Measurements from ENCODE around the gene AADAC.
"Not testable (repeated sequence)": the region's sequence is repeated elsewhere in the genome, so short reads cannot be mapped to it uniquely, and the experiment has no call there.

The AADAC gene

GRCh38 chr3:151796105-151796680 lies 17.7 kb upstream of the AADAC start:
- no peak for DNase-seq (ENCODE audit: low spot score)
- no peak for FAIRE-seq

DNA sequence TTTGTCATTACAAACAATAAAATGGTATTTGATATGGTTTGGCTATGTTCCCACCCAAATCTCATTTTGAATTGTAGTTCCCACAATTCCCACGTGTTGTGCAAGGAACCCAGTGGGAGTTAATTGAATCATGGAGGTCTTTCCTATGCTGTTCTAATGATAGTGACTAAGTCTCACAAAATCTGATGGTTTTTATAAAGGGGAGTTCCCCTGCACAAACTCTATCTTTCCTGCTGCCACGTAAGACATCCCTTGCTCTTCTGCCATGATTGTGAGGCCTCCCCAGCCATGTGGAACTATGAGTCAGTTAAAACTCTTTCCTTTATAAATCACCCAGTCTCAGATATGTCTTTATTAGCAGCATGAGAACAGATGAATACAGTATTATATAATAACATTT lies 15.4 kb upstream of the AADAC start:
- FAIRE-seq (peak; percentile 88), DNase-seq (ENCODE audit: low spot score) (peak; percentile 79)

DNA sequence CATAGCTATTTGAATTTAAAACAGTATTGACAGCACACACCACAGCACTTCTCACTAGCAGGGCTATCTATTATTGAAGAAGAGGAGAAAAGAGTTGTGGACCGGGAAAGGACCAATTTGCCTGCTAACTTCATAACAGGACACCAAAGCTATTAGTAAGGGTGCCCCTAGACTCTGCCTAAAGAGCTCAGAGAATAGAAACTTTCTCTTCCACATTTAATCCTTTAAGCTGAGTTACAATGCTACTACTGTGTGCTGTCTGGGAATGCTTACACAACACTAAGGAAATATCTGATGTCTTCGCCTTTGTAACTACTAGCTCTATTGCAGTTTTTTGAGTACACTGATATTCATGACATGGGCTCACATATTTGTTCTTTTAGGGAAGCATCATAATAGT lies 13.5 kb upstream of the AADAC start:
- FAIRE-seq (no peak), DNase-seq (ENCODE audit: low spot score) (no peak)

- no peak for FAIRE-seq
- DNase-seq (ENCODE audit: low spot score) = no peak
Observed at GRCh38 chr3:151804267-151804666, 9.6 kb upstream of the AADAC start.

GRCh38 chr3:151806838-151807237 lies 7.1 kb upstream of the AADAC start:
- FAIRE-seq (no peak), DNase-seq (ENCODE audit: low spot score) (no peak)

- not testable (repeated sequence) for DNase-seq (ENCODE audit: low spot score); FAIRE-seq
Observed at GRCh38 chr3:151808926-151809325, 5.0 kb upstream of the AADAC start.

DNA sequence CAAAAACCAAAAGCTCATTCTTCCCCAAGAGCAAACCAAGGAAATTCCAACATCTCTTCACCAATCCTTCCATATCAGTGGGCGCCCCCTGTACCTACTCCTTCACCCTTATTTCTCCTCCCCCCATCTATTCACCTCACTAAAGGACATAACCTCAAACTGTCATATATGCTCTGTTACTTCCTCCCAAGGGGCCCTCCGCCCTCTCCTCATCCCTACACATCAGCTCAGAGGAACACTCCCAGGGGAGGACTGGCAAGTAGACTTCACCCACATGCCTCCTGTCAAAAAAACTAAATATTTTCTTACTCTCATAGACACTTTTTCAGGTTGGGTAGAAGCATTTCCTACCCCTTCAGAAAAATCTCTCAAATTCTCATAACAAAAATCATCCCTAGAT lies 2.4 kb upstream of the AADAC start:
- FAIRE-seq (no peak), DNase-seq (ENCODE audit: low spot score) (no peak)

DNA sequence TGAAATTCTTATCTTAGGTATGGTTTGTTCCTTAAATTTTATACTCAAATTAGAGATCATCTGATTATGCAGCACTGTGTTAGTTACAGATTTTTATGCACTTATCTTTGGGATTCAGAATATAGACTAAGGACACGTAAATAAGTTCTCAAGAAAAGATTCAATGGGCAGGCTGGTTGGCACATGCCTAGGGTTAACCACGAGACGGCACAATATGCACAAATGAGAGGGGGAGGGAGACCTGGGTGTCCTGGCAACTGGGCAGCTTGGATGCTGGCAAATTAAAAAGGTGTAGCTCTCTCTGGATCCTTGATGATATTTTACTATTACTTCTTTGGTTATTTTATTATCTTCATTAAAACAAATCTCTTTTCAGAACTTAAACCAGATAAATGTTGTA lies 672 bp downstream of the AADAC start:
- FAIRE-seq (no peak), DNase-seq (ENCODE audit: low spot score) (no peak)

GRCh38 chr3:151816091-151816604 lies 2.2 kb downstream of the AADAC start:
- FAIRE-seq (peak; percentile 75), DNase-seq (ENCODE audit: low spot score) (peak; percentile 49)

GRCh38 chr3:151817473-151817872 lies 3.6 kb downstream of the AADAC start:
- FAIRE-seq (no peak), DNase-seq (ENCODE audit: low spot score) (no peak)

DNA sequence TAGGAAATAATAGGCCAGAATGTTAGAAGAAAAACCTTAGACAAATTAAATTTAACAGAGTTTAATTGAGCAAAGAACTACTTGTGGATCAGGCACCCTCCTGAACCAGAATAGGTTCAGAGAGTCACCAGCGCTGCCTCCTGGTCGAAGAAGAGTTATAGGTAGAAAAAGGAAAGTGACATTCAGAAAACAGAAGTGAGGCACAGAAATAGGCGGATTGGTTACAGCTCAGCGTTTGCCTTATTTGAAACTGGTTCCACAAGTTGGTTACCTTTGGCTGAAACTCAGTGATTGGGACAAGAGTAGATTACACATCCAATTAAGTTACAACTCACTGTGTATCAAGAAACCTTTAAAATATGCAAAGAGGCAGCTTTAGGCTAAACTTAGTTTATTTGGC lies 4.4 kb downstream of the AADAC start:
- DNase-seq (ENCODE audit: low spot score) (no peak), FAIRE-seq (no peak)

- DNase-seq (ENCODE audit: low spot score) = no peak
- no peak for FAIRE-seq
Observed at GRCh38 chr3:151819910-151820309, 6.0 kb downstream of the AADAC start.

- FAIRE-seq = no peak
- no peak for DNase-seq (ENCODE audit: low spot score)
Observed at GRCh38 chr3:151827816-151828215, 13.9 kb downstream of the AADAC start.

GRCh38 chr3:151835751-151836525 lies 22.0 kb downstream of the AADAC start:
- DNase-seq (ENCODE audit: low spot score) = peak; percentile 27
- peak; percentile 90 for FAIRE-seq

GRCh38 chr3:151837057-151837456 lies 23.1 kb downstream of the AADAC start:
- FAIRE-seq (peak; percentile 91), DNase-seq (ENCODE audit: low spot score) (peak; percentile 85)

GRCh38 chr3:151838574-151839312 lies 24.8 kb downstream of the AADAC start:
- DNase-seq (ENCODE audit: low spot score) (peak; percentile 71), FAIRE-seq (peak; percentile 87)

DNA sequence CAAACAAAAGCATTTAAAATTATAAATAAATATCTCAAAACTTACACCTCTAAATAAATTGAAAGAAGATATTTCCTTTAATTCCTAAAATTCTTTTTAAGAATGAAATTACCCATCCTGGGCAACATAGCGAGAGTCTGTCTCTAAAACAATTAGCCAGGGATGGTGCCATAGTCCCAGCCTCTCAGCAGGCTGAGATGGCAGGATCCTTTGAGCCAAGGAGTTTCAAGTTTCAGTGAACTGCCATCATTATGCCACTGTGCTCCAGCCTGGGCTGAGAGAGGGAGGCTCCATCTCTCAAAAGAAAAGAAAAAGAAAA lies 25.4 kb downstream of the AADAC start:
- DNase-seq (ENCODE audit: low spot score) (no peak), FAIRE-seq (no peak)

GRCh38 chr3:151841801-151842200 lies 27.9 kb downstream of the AADAC start:
- DNase-seq (ENCODE audit: low spot score) (no peak), FAIRE-seq (no peak)

GRCh38 chr3:151843275-151843674 lies 29.4 kb downstream of the AADAC start:
- no peak for FAIRE-seq

GRCh38 chr3:151845306-151845905 lies 31.5 kb downstream of the AADAC start:
- DNase-seq (ENCODE audit: low spot score) = no peak
- no peak for FAIRE-seq

More at GRCh38 chr3:151843275-151843674, 29.4 kb downstream of the AADAC start:
- no peak for DNase-seq (ENCODE audit: low spot score)

GRCh38 chr3:151850065-151850464 lies 36.1 kb downstream of the AADAC start:
- not testable (repeated sequence) for DNase-seq (ENCODE audit: low spot score); FAIRE-seq

All from RCC 7860 (cell line).